ENCODE data around the gene MACROD2.

The MACROD2 gene

GRCh38 chr20:14284443-14284842, 289.1 kb downstream of the MACROD2 start:
- no peak for DNase-seq

- DNase-seq: no peak
Measured at GRCh38 chr20:14288341-14289330, 293.3 kb downstream of the MACROD2 start.

GRCh38 chr20:14291502-14291901, 296.2 kb downstream of the MACROD2 start:
- no peak for DNase-seq

GRCh38 chr20:14295238-14295637, 299.9 kb downstream of the MACROD2 start:
- no peak for DNase-seq

GRCh38 chr20:14295770-14296309, 300.5 kb downstream of the MACROD2 start:
- no peak for DNase-seq

GRCh38 chr20:14299831-14300230, 304.5 kb downstream of the MACROD2 start:
- DNase-seq: no peak

- no peak for DNase-seq
Measured at GRCh38 chr20:14303106-14303505, 307.8 kb downstream of the MACROD2 start.

- no peak for DNase-seq
Measured at GRCh38 chr20:14303651-14304050, 308.3 kb downstream of the MACROD2 start.

- DNase-seq: no peak
Measured at GRCh38 chr20:14304472-14304871, 309.2 kb downstream of the MACROD2 start.

GRCh38 chr20:14307956-14308355, 312.6 kb downstream of the MACROD2 start:
- no peak for DNase-seq

- DNase-seq: no peak
Measured at GRCh38 chr20:14310977-14311627, 315.8 kb downstream of the MACROD2 start.

GRCh38 chr20:14312001-14312400, 316.7 kb downstream of the MACROD2 start:
- DNase-seq: no peak

GRCh38 chr20:14313341-14314020, 318.2 kb downstream of the MACROD2 start:
- no peak for DNase-seq

- DNase-seq: no peak
Measured at GRCh38 chr20:14319704-14320103, 324.4 kb downstream of the MACROD2 start.

- DNase-seq: no peak
Measured at GRCh38 chr20:14331646-14332045, 336.3 kb downstream of the MACROD2 start.

GRCh38 chr20:14332866-14333265, 337.6 kb downstream of the MACROD2 start:
- DNase-seq: no peak

GRCh38 chr20:14333721-14334120, 338.4 kb downstream of the MACROD2 start:
- no peak for DNase-seq

- DNase-seq: no peak
Measured at GRCh38 chr20:14334306-14334930, 339.1 kb downstream of the MACROD2 start.

GRCh38 chr20:14335052-14335451, 339.7 kb downstream of the MACROD2 start:
- no peak for DNase-seq

GRCh38 chr20:14336686-14337085, 341.4 kb downstream of the MACROD2 start:
- no peak for DNase-seq

GRCh38 chr20:14337400-14338171, 342.3 kb downstream of the MACROD2 start, which contains the start of gene FLRT3:
FLRT3 (minus strand) TSS chr20:14337612; CDS start chr20:14327506, 10,106 bp downstream.
- no peak for DNase-seq

- DNase-seq: no peak
Measured at GRCh38 chr20:14341801-14342200, 346.5 kb downstream of the MACROD2 start.
